ENCODE results near the gene BPTF.
"Not testable (repeated sequence)": the region's sequence is repeated elsewhere in the genome, so short reads cannot be mapped to it uniquely, and the experiment has no call there.

The BPTF gene

GRCh38 chr17:67970783-67971182, 145.5 kb downstream of the BPTF start:
- no peaks in the 10 kb centered on the region for H3K27me3 ChIP-seq (ENCODE audit: insufficient read depth, poor library complexity, severe bottlenecking)
- ATAC-seq (ENCODE audit: low read depth) (no peak), DNase-seq (ENCODE audit: low spot score) (no peak)
- H3K9me3 ChIP-seq (ENCODE audit: severe bottlenecking): no peaks in the 10 kb centered on the region
- H3K4me3 ChIP-seq (ENCODE audit: severe bottlenecking): no peak overlapping the region
- no peak overlapping the region for H3K27ac ChIP-seq (ENCODE audit: poor library complexity, severe bottlenecking)
- no peak for TF ChIP-seq CTCF (IDR thresholded peaks at IDR 0.05; ENCODE audit: poor library complexity, severe bottlenecking)
- peaks cover 43% of the 10 kb centered on the region for H3K36me3 ChIP-seq (ENCODE audit: low read depth)
- H3K4me1 ChIP-seq (ENCODE audit: insufficient read depth, poor library complexity, severe bottlenecking): no peaks in the 10 kb centered on the region

- no peak for ATAC-seq (ENCODE audit: low read depth)
- no peaks in the 10 kb centered on the region for H3K4me1 ChIP-seq (ENCODE audit: insufficient read depth, poor library complexity, severe bottlenecking)
- no peak overlapping the region for H3K4me3 ChIP-seq (ENCODE audit: severe bottlenecking)
- H3K27me3 ChIP-seq (ENCODE audit: insufficient read depth, poor library complexity, severe bottlenecking): no peaks in the 10 kb centered on the region
- H3K27ac ChIP-seq (ENCODE audit: poor library complexity, severe bottlenecking): no peak overlapping the region
- no peaks in the 10 kb centered on the region for H3K9me3 ChIP-seq (ENCODE audit: severe bottlenecking)
- TF ChIP-seq CTCF (IDR thresholded peaks at IDR 0.05; ENCODE audit: poor library complexity, severe bottlenecking): no peak
- no peak for DNase-seq (ENCODE audit: low spot score)
- H3K36me3 ChIP-seq (ENCODE audit: low read depth): peaks cover 33% of the 10 kb centered on the region
Measured at GRCh38 chr17:67974185-67974584, 148.9 kb downstream of the BPTF start.

- no peak overlapping the region for H3K4me3 ChIP-seq (ENCODE audit: severe bottlenecking)
Measured at GRCh38 chr17:67974598-67975066, 149.3 kb downstream of the BPTF start.

GRCh38 chr17:67976306-67976705, 151.0 kb downstream of the BPTF start:
- not testable (repeated sequence) for H3K27me3 ChIP-seq (ENCODE audit: insufficient read depth, poor library complexity, severe bottlenecking); ATAC-seq (ENCODE audit: low read depth); H3K4me3 ChIP-seq (ENCODE audit: severe bottlenecking); DNase-seq (ENCODE audit: low spot score); H3K27ac ChIP-seq (ENCODE audit: poor library complexity, severe bottlenecking); H3K9me3 ChIP-seq (ENCODE audit: severe bottlenecking); H3K4me1 ChIP-seq (ENCODE audit: insufficient read depth, poor library complexity, severe bottlenecking)
- H3K36me3 ChIP-seq (ENCODE audit: low read depth): peaks cover 36% of the 10 kb centered on the region

More at GRCh38 chr17:67974598-67975066, 149.3 kb downstream of the BPTF start:
- H3K4me1 ChIP-seq (ENCODE audit: insufficient read depth, poor library complexity, severe bottlenecking): no peaks in the 10 kb centered on the region
- peaks cover 35% of the 10 kb centered on the region for H3K36me3 ChIP-seq (ENCODE audit: low read depth)
- DNase-seq (ENCODE audit: low spot score) (no peak), ATAC-seq (ENCODE audit: low read depth) (no peak)
- no peak for TF ChIP-seq CTCF (IDR thresholded peaks at IDR 0.05; ENCODE audit: poor library complexity, severe bottlenecking)
- H3K9me3 ChIP-seq (ENCODE audit: severe bottlenecking): no peaks in the 10 kb centered on the region
- no peaks in the 10 kb centered on the region for H3K27me3 ChIP-seq (ENCODE audit: insufficient read depth, poor library complexity, severe bottlenecking)
- no peak overlapping the region for H3K27ac ChIP-seq (ENCODE audit: poor library complexity, severe bottlenecking)

- DNase-seq (ENCODE audit: low spot score) (no peak), ATAC-seq (ENCODE audit: low read depth) (no peak)
- H3K36me3 ChIP-seq (ENCODE audit: low read depth): peaks cover 23% of the 10 kb centered on the region
- no peak overlapping the region for H3K27ac ChIP-seq (ENCODE audit: poor library complexity, severe bottlenecking)
- H3K4me1 ChIP-seq (ENCODE audit: insufficient read depth, poor library complexity, severe bottlenecking): no peaks in the 10 kb centered on the region
- no peak for TF ChIP-seq CTCF (IDR thresholded peaks at IDR 0.05; ENCODE audit: poor library complexity, severe bottlenecking)
- no peak overlapping the region for H3K4me3 ChIP-seq (ENCODE audit: severe bottlenecking)
- no peaks in the 10 kb centered on the region for H3K9me3 ChIP-seq (ENCODE audit: severe bottlenecking)
- H3K27me3 ChIP-seq (ENCODE audit: insufficient read depth, poor library complexity, severe bottlenecking): no peaks in the 10 kb centered on the region
Measured at GRCh38 chr17:67980456-67980855, 155.2 kb downstream of the BPTF start.

GRCh38 chr17:67980883-67981282, 155.6 kb downstream of the BPTF start:
- not testable (repeated sequence) for H3K4me1 ChIP-seq (ENCODE audit: insufficient read depth, poor library complexity, severe bottlenecking); DNase-seq (ENCODE audit: low spot score); H3K27me3 ChIP-seq (ENCODE audit: insufficient read depth, poor library complexity, severe bottlenecking); H3K9me3 ChIP-seq (ENCODE audit: severe bottlenecking); ATAC-seq (ENCODE audit: low read depth); H3K27ac ChIP-seq (ENCODE audit: poor library complexity, severe bottlenecking); H3K4me3 ChIP-seq (ENCODE audit: severe bottlenecking)
- peaks cover 19% of the 10 kb centered on the region for H3K36me3 ChIP-seq (ENCODE audit: low read depth)

Measured in RWPE2 (cell line).